Endodermal cell (in vitro differentiated cells): ENCODE data around the gene MS4A10. TPM values are rescaled to one million over a fixed set of nuclear protein-coding genes. Genes with fewer than 3 reads are reported as not detected.

Experiments
- DNase-seq: peaks from one replicate; pipeline ENCODE4 v3.0.0-alpha.2; 2017
- H3K27ac ChIP-seq: 2 replicates; pipeline ENCODE4 v1.5.1; 2013; ENCODE audit warnings: mild to moderate bottlenecking, low read depth, low read length, moderate library complexity
- H3K27me3 ChIP-seq: 2 replicates; pipeline ENCODE4 v1.6.1; 2013; ENCODE audit warnings: mild to moderate bottlenecking, low read length, moderate library complexity; ENCODE audit not compliant: insufficient read depth, control insufficient read depth, poor library complexity, severe bottlenecking
- H3K36me3 ChIP-seq: 2 replicates; pipeline ENCODE4 v1.7.0; 2013; ENCODE audit warnings: mild to moderate bottlenecking, low read length, moderate library complexity; ENCODE audit not compliant: control insufficient read depth, insufficient read depth
- H3K4me1 ChIP-seq: one replicate; pipeline ENCODE4 v1.7.0; 2013; ENCODE audit warnings: low read length; ENCODE audit not compliant: control insufficient read depth, insufficient read depth
- H3K4me3 ChIP-seq: 2 replicates; pipeline ENCODE4 v1.5.1; 2013; ENCODE audit warnings: mild to moderate bottlenecking, low read length, moderate library complexity
- H3K9ac ChIP-seq: 2 replicates; pipeline ENCODE4 v1.6.1; 2013; ENCODE audit warnings: mild to moderate bottlenecking, low read length, moderate library complexity; ENCODE audit not compliant: poor library complexity, severe bottlenecking; ENCODE audit errors: extremely low read depth
- H3K9me3 ChIP-seq: 2 replicates; pipeline ENCODE4 v1.6.1; 2013; ENCODE audit warnings: mild to moderate bottlenecking, low read length, moderate library complexity; ENCODE audit not compliant: control insufficient read depth
- H3K27ac Mint-ChIP-seq: 2 replicates; pipeline ENCODE4 v1.8.0; 2020; ENCODE audit warnings: mixed read lengths
- H3K27me3 Mint-ChIP-seq: 2 replicates; pipeline ENCODE4 v1.8.0; 2021; ENCODE audit warnings: mild to moderate bottlenecking, mixed read lengths; ENCODE audit not compliant: insufficient read depth
- H3K36me3 Mint-ChIP-seq: 2 replicates; pipeline ENCODE4 v1.8.0; 2020; ENCODE audit warnings: low read depth, mixed read lengths
- H3K4me1 Mint-ChIP-seq: 2 replicates; pipeline ENCODE4 v1.8.0; 2020; ENCODE audit warnings: mixed read lengths
- H3K4me3 Mint-ChIP-seq: 2 replicates; pipeline ENCODE4 v1.8.0; 2020; ENCODE audit warnings: mild to moderate bottlenecking, moderate library complexity, mixed read lengths
- H3K9me3 Mint-ChIP-seq: 2 replicates; pipeline ENCODE4 v1.8.0; 2020; ENCODE audit warnings: mild to moderate bottlenecking, mixed read lengths
- CTCF ChIP-seq: fragments of 200-600 bp; sonication (generic); conservative IDR thresholded peaks from 2 replicates; pipeline ENCODE4 v1.5.0; 2021; ENCODE audit warnings: antibody characterized with exemption, mild to moderate bottlenecking
- WGBS, 2 experiments: methylation state at CpG; one replicate each; pipeline versions ENCODE4 v1.1.5 to v1.1.7; 2013; ENCODE audit warnings: missing lambda C conversion rate in 2 of 2, mixed read lengths in 1 of 2; ENCODE audit not compliant: insufficient coverage in 1 of 2, insufficient read length in 1 of 2; 5-methylcytosine and 5-hydroxymethylcytosine counted together
- total RNA-seq, 2 donors: library from RNA; stranded (reverse); fragmentation: NEBNext Ultra II Directional in 1 of 2; extraction: Animal tissue kit (Norgen Biotek cat#: 25700) in 1 of 2; gene quantifications; 2 replicates in 1 of 2; 3 replicates in 1 of 2; pipeline ENCODE4 v1.2.1, GENCODE V29; 2021

MS4A10 gene
- total RNA-seq, 2 donors from 2014 or later, result not detected

GRCh38 chr11:60772666-60773065, 12.5 kb upstream of the MS4A10 start:
- H3K9me3 ChIP-seq, result no peaks in the 10 kb centered on the region
- H3K36me3 ChIP-seq, result no peaks in the 10 kb centered on the region
- H3K4me1 Mint-ChIP-seq, result no peaks in the 10 kb centered on the region
- peaks cover 36% of the 10 kb centered on the region for H3K27me3 Mint-ChIP-seq
- H3K27ac Mint-ChIP-seq, result no peak overlapping the region
- H3K4me3 ChIP-seq, result no peak overlapping the region
- H3K4me3 Mint-ChIP-seq, result no peak overlapping the region
- WGBS, 2 experiments, result 92 to 100% methylated on average over 1 to 8 of the region's 8 CpGs
- H3K9ac ChIP-seq, result no peak overlapping the region
- H3K27me3 ChIP-seq, result no peaks in the 10 kb centered on the region
- TF ChIP-seq CTCF, result no peak
- no peak for DNase-seq
- no peak overlapping the region for H3K27ac ChIP-seq
- no peaks in the 10 kb centered on the region for H3K9me3 Mint-ChIP-seq
- no peaks in the 10 kb centered on the region for H3K36me3 Mint-ChIP-seq
- H3K4me1 ChIP-seq, result no peaks in the 10 kb centered on the region

GRCh38 chr11:60774726-60775125, 10.4 kb upstream of the MS4A10 start:
- TF ChIP-seq CTCF, result no peak
- Mint-ChIP-seq H3K27me3 (peaks cover 19% of the 10 kb centered on the region), H3K27ac (no peak overlapping the region), H3K36me3 (no peaks in the 10 kb centered on the region), H3K9me3 (no peaks in the 10 kb centered on the region), H3K4me1 (no peaks in the 10 kb centered on the region), H3K4me3 (no peak overlapping the region)
- H3K9me3 ChIP-seq, result no peaks in the 10 kb centered on the region
- no peak overlapping the region for H3K4me3 ChIP-seq
- H3K27me3 ChIP-seq, result no peaks in the 10 kb centered on the region
- no peaks in the 10 kb centered on the region for H3K36me3 ChIP-seq
- H3K4me1 ChIP-seq, result no peaks in the 10 kb centered on the region
- H3K27ac ChIP-seq, result no peak overlapping the region
- DNase-seq, result no peak
- WGBS, 2 experiments, result 73 to 88% methylated on average over 8 to 13 of the region's 13 CpGs
- no peak overlapping the region for H3K9ac ChIP-seq

DNA sequence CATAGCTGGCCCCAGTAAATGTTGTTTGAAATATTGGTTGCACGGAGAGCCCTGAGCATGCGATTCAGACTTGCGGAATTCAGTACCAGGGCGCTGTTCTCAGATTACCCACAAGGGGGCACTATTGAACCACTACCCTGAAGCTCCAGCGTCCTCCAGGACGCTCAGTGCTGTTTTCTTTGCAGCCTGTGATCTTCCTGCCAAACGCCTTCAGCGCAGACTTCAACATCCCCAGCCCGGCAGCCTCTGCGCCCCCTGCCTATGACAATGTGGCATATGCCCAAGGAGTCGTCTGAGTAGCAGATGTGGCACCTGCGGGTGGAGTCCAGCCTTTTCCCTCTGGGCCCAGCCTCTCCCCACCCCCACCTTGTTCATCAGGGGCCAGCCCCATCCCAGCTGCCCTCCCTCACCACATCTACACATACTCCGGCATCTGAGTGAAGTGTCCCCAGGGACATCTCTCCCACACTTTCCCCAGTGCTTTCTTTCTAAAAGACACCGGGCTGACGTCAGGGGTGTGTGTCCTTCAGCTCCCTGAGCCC, 9.6 kb upstream of the MS4A10 start:
- Mint-ChIP-seq H3K27me3 (peaks cover 19% of the 10 kb centered on the region), H3K4me1 (no peaks in the 10 kb centered on the region), H3K9me3 (no peaks in the 10 kb centered on the region), H3K27ac (no peak overlapping the region), H3K36me3 (no peaks in the 10 kb centered on the region), H3K4me3 (no peak overlapping the region)
- peak; percentile 93 for TF ChIP-seq CTCF
- no peaks in the 10 kb centered on the region for H3K27me3 ChIP-seq
- H3K4me1 ChIP-seq, result no peaks in the 10 kb centered on the region
- DNase-seq, result peak; percentile 96
- no peak overlapping the region for H3K27ac ChIP-seq
- H3K9me3 ChIP-seq, result no peaks in the 10 kb centered on the region
- WGBS, 2 experiments, result 26 to 28% methylated on average over 11 to 15 of the region's 15 CpGs
- H3K36me3 ChIP-seq, result no peaks in the 10 kb centered on the region
- no peak overlapping the region for H3K9ac ChIP-seq
- H3K4me3 ChIP-seq, result no peak overlapping the region
